ENCODE data around the gene ABLIM2.

The ABLIM2 gene

GRCh38 chr4:7967501-7968261, 190.9 kb downstream of the ABLIM2 start:
- H3K4me3 ChIP-seq (ENCODE audit: low read depth, low read length) = no peak overlapping the region
- DNase-seq (ENCODE audit: low read depth) = no peak
- TF ChIP-seq, protein P1, sequence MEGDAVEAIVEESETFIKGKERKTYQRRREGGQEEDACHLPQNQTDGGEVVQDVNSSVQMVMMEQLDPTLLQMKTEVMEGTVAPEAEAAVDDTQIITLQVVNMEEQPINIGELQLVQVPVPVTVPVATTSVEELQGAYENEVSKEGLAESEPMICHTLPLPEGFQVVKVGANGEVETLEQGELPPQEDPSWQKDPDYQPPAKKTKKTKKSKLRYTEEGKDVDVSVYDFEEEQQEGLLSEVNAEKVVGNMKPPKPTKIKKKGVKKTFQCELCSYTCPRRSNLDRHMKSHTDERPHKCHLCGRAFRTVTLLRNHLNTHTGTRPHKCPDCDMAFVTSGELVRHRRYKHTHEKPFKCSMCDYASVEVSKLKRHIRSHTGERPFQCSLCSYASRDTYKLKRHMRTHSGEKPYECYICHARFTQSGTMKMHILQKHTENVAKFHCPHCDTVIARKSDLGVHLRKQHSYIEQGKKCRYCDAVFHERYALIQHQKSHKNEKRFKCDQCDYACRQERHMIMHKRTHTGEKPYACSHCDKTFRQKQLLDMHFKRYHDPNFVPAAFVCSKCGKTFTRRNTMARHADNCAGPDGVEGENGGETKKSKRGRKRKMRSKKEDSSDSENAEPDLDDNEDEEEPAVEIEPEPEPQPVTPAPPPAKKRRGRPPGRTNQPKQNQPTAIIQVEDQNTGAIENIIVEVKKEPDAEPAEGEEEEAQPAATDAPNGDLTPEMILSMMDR (IDR thresholded peaks at IDR 0.05; ENCODE audit: insufficient read depth, low read depth, low read length, missing control alignments) = no peak

DNA sequence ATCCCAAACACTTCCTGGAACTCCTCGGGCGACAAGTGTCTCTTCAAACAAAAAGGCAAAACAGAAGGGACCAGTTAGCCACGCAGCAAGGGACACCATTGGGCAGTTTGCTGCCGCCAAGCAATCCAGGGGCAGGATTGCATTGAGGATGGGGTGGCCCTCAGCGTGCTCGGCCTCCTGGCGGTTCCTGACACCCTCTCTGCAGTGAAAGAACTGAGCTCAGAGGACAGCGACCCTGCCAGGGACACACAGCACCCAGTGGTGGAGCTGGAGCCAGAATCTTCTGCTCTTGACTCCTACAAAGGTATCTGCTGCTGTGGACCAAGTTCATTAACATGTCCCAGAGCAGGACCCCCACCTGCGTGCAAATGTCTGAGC, 191.6 kb downstream of the ABLIM2 start:
- TF ChIP-seq, protein P1 (IDR thresholded peaks at IDR 0.05; ENCODE audit: insufficient read depth, low read depth, low read length, missing control alignments) = no peak
- DNase-seq (ENCODE audit: low read depth) = no peak
- H3K4me3 ChIP-seq (ENCODE audit: low read depth, low read length) = no peak overlapping the region

DNA sequence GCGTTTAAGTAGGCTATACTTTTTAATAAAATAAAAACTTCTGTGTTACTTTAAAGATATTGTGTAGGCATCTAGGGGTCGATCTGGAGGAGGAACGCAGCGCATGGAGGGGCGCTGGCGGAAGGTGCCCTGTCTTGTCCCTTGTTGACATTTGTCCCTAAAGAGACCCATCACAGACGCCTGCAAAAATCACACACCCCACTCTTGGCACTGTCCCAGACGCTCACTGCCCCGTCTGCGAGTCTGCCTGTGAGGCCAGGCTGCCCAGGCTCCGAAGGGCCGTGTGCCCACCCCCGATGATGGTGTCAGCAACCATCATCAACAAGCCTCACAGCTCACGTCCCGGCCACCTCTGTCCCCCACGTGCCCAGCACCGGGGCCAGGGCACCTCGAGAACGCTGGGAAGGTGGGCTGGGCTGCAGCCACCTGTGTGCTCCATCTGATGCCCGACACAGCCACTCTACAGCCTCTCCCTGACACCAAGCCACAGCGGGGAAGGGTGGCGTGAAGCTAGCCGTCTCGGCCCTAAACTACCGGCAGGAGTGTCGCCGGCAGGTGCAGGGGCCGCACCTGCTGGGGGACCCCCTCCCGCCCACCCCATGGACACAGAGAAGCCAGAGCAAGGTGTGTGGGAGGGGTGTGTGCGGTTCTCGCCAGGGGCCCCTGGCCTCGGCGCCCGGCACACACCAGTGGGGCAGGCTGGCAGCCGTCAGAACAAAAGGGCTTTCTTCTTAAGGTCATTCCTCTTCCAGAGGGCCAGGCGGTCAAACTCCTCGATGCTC, 192.1 kb downstream of the ABLIM2 start:
- H3K4me3 ChIP-seq (ENCODE audit: low read depth, low read length) = no peak overlapping the region
- TF ChIP-seq, protein P1 (IDR thresholded peaks at IDR 0.05; ENCODE audit: insufficient read depth, low read depth, low read length, missing control alignments) = no peak
- DNase-seq (ENCODE audit: low read depth) = no peak

GRCh38 chr4:7964890-7965662, 193.5 kb downstream of the ABLIM2 start:
- peak; percentile 59 for DNase-seq (ENCODE audit: low read depth)
- TF ChIP-seq, protein P1 (IDR thresholded peaks at IDR 0.05; ENCODE audit: insufficient read depth, low read depth, low read length, missing control alignments) = no peak
- no peak overlapping the region for H3K4me3 ChIP-seq (ENCODE audit: low read depth, low read length)

DNA sequence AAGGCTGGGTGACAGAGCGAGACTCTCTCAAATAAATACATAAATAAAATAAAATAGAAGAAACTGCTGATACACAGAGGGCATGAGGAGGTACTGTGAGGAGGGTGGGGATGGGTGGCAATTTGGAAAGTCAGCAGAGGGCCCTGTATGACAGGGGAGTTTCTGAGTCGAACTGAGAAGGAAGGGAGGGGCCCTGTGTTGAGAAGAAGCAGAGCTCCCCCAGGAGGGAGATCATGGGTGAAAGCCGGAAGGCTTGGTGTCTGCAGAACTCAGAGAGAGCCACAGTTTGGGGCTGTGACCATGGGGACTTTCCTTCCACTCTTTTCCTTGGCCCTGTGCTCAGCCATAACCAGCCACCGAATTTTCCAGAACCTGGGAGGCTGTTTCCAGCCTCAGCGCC, 194.2 kb downstream of the ABLIM2 start:
- peak; percentile 67 for DNase-seq (ENCODE audit: low read depth)
- TF ChIP-seq, protein P1 (IDR thresholded peaks at IDR 0.05; ENCODE audit: insufficient read depth, low read depth, low read length, missing control alignments) = peak; percentile 12
- no peak overlapping the region for H3K4me3 ChIP-seq (ENCODE audit: low read depth, low read length)

DNA sequence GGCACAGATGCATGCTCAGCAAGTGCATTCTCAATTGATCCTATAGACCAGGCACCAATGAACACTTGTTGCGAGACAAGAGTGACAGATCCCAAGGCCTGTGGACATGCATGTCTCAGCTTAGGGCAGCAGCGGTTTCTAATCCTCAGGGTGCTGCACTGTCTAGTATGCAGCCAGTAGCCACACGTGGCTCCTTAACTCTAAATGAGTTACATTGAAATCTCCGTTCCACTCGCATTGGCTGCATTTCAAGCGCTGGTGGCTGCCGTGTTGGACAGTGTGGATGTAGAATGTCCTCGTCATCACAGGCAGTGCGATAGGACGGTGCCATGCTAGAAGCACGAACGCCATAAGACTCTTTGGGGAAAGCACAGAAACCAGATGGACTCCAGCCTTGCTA, 194.9 kb downstream of the ABLIM2 start:
- TF ChIP-seq, protein P1 (IDR thresholded peaks at IDR 0.05; ENCODE audit: insufficient read depth, low read depth, low read length, missing control alignments) = no peak
- DNase-seq (ENCODE audit: low read depth) = no peak

More for the DNA sequence above, 194.9 kb downstream of the ABLIM2 start:
- no peak overlapping the region for H3K4me3 ChIP-seq (ENCODE audit: low read depth, low read length)

Measured in GM12865 (cell line).